ENCODE results near the gene GABBR2. TPM values are rescaled to one million over a fixed set of nuclear protein-coding genes. Genes with fewer than 3 reads are reported as not detected.

Gene GABBR2
- total RNA-seq, 1 experiment from 2014 or later: not detected

DNA sequence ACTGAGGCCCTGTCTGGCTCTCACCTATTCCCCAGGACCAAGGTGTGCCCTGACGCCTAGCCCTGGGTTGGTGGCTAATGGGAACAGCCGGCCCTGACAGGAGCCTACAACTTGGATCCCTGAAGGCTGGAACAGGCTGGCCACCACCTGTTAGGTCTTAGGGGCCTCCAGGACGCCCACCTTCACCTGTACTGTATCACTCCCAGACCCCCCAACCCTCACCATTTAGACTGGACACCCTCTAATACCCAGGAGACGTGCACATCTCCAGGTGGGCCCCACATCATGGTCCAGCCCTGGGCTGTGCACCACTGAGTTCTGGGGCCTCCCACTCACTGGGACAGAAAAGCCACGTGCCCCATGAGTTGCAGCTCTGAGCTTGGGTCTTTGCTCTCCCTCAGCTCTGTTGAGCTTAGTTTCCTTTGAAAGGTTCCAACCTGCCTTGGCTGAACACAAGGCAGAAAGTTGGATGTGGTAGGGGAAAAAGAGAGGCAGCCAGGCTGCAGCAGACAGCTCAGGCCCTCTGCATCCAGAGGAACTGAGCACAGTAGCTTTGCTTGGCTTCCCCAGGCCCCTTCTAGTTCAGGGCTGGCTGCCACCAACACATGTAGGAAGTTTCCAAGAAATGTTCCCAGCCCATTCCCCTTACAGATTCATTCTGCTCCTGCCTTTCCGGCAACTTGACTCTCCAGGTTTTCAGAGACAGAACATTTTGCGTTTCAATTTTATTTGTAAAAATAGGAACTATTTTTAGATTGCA is 336.5 kb downstream of the GABBR2 start:
- no peak overlapping the region for H3K27ac ChIP-seq (ENCODE audit: low read depth, low read length, poor library complexity, severe bottlenecking)
- ChIA-PET POLR2A (ENCODE audit: low non-redundant PET) (no interaction called here), CTCF (no interaction called here)
- peaks cover 4% of the 10 kb centered on the region for H3K27me3 ChIP-seq (replicated peaks; ENCODE audit: insufficient read depth, low read depth, low read length, poor library complexity)
- H3K36me3 ChIP-seq (ENCODE audit: insufficient read depth, low read length, poor library complexity, severe bottlenecking): no peaks in the 10 kb centered on the region
- BruUV-seq (replicated peaks): no TSS peak
- intact Hi-C loops (cut with micrococcal nuclease; ENCODE audit: unreplicated experiment): no loop called here
- no peak for DNase-seq (ENCODE audit: low spot score)
- TF ChIP-seq, protein P1, sequence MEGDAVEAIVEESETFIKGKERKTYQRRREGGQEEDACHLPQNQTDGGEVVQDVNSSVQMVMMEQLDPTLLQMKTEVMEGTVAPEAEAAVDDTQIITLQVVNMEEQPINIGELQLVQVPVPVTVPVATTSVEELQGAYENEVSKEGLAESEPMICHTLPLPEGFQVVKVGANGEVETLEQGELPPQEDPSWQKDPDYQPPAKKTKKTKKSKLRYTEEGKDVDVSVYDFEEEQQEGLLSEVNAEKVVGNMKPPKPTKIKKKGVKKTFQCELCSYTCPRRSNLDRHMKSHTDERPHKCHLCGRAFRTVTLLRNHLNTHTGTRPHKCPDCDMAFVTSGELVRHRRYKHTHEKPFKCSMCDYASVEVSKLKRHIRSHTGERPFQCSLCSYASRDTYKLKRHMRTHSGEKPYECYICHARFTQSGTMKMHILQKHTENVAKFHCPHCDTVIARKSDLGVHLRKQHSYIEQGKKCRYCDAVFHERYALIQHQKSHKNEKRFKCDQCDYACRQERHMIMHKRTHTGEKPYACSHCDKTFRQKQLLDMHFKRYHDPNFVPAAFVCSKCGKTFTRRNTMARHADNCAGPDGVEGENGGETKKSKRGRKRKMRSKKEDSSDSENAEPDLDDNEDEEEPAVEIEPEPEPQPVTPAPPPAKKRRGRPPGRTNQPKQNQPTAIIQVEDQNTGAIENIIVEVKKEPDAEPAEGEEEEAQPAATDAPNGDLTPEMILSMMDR (conservative IDR thresholded peaks at IDR 0.05; ENCODE audit: low read depth, low read length): no peak
- no peak for TF ChIP-seq EZH2 (IDR thresholded peaks at IDR 0.05; ENCODE audit: borderline replicate concordance, low read depth, low read length, poor library complexity, severe bottlenecking)
- H3K4me3 ChIP-seq (ENCODE audit: low read depth, low read length, poor library complexity, severe bottlenecking): no peak overlapping the region
- no peaks in the 10 kb centered on the region for H3K4me1 ChIP-seq (ENCODE audit: insufficient read depth, low read length, poor library complexity, severe bottlenecking)
- H3K9me3 ChIP-seq (ENCODE audit: low read depth, low read length, poor library complexity, severe bottlenecking): no peaks in the 10 kb centered on the region

DNA sequence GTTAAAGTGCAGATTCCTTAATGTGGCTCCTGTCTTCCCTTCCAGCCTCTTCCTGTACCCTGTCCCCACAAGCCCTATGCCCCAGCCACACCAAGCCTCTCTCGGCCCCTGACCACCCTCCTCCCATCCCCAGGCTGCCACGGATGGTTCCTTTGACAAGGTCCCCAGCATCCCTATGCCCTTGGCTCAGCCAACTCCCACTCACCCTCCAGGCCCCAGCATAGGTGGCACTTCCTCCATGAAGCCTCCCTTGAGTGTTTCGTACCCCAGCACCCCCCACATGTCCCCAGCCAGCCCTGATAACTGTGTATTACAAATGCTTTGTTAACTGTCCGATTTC is 337.8 kb downstream of the GABBR2 start:
- H3K4me1 ChIP-seq (ENCODE audit: insufficient read depth, low read length, poor library complexity, severe bottlenecking): no peaks in the 10 kb centered on the region
- no peak for DNase-seq (ENCODE audit: low spot score)
- no TSS peak for BruUV-seq (replicated peaks)
- ChIA-PET POLR2A (ENCODE audit: low non-redundant PET) (no interaction called here), CTCF (no interaction called here)
- peaks cover 8% of the 10 kb centered on the region for H3K27me3 ChIP-seq (replicated peaks; ENCODE audit: insufficient read depth, low read depth, low read length, poor library complexity)
- H3K9me3 ChIP-seq (ENCODE audit: low read depth, low read length, poor library complexity, severe bottlenecking): peaks cover 7% of the 10 kb centered on the region
- no peaks in the 10 kb centered on the region for H3K36me3 ChIP-seq (ENCODE audit: insufficient read depth, low read length, poor library complexity, severe bottlenecking)
- intact Hi-C loops (cut with micrococcal nuclease; ENCODE audit: unreplicated experiment): no loop called here
- no peak overlapping the region for H3K4me3 ChIP-seq (ENCODE audit: low read depth, low read length, poor library complexity, severe bottlenecking)
- TF ChIP-seq, protein P1 (conservative IDR thresholded peaks at IDR 0.05; ENCODE audit: low read depth, low read length): no peak
- TF ChIP-seq EZH2 (IDR thresholded peaks at IDR 0.05; ENCODE audit: borderline replicate concordance, low read depth, low read length, poor library complexity, severe bottlenecking): no peak
- H3K27ac ChIP-seq (ENCODE audit: low read depth, low read length, poor library complexity, severe bottlenecking): no peak overlapping the region

DNA sequence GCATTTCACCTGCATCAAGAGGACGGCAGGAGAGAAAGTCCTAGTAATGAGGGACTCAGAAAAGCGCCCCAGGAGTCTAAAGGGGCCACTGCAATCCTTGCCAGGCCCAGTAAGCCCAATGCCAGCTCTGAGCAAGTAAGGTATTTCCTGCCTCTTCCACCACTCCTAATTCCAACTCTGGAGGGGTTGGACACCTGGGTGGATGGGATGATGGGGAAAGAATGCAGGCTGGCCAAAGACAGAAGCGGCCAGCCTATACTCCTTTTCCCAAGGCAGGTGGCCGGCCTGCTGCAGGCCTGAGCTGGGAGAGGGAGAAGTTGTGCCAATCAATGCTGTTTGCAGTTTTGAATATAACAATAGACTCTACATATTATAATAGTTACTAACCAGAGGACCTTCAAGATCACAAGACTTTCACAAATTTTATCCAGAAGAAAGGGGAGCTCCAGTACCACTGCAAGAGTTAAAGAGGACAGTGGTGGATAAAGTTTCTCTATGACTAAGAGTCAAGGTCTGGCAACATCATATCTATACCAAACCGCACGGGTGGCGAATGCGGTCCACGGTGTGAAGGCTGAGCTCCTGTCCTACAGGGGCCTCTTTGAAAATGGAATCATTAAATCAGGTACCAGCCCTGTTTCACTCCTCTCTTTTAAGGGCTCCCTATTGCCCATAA is 338.3 kb downstream of the GABBR2 start:
- no TSS peak for BruUV-seq (replicated peaks)
- Histone ChIP-seq H3K27ac (ENCODE audit: low read depth, low read length, poor library complexity, severe bottlenecking) (no peak overlapping the region), H3K36me3 (ENCODE audit: insufficient read depth, low read length, poor library complexity, severe bottlenecking) (no peaks in the 10 kb centered on the region), H3K4me3 (ENCODE audit: low read depth, low read length, poor library complexity, severe bottlenecking) (no peak overlapping the region), H3K27me3 (replicated peaks; ENCODE audit: insufficient read depth, low read depth, low read length, poor library complexity) (peaks cover 8% of the 10 kb centered on the region), H3K4me1 (ENCODE audit: insufficient read depth, low read length, poor library complexity, severe bottlenecking) (no peaks in the 10 kb centered on the region), H3K9me3 (ENCODE audit: low read depth, low read length, poor library complexity, severe bottlenecking) (peaks cover 12% of the 10 kb centered on the region)
- CTCF ChIA-PET: no interaction called here
- DNase-seq (ENCODE audit: low spot score): no peak
- no peak for TF ChIP-seq EZH2 (IDR thresholded peaks at IDR 0.05; ENCODE audit: borderline replicate concordance, low read depth, low read length, poor library complexity, severe bottlenecking)
- TF ChIP-seq, protein P1 (conservative IDR thresholded peaks at IDR 0.05; ENCODE audit: low read depth, low read length): no peak
- intact Hi-C loops (cut with micrococcal nuclease; ENCODE audit: unreplicated experiment): no loop called here
- POLR2A ChIA-PET (ENCODE audit: low non-redundant PET): no interaction called here

Data from A673 (cell line).